Uterus (tissue), 4 donors: ENCODE data around the gene GAL. TPM values are rescaled to one million over a fixed set of nuclear protein-coding genes. Genes with fewer than 3 reads are reported as not detected.

ENCODE experiments used
- DNase-seq, 2 donors: peaks; one replicate each; pipeline ENCODE4 v3.0.0-alpha.2; 2019 to 2020
- H3K27ac ChIP-seq, 2 donors: fragments of 200-600 bp; sonication (generic); 1 replicate in 1 of 2; 2 replicates in 1 of 2; pipeline ENCODE4 v1.5.1; 2016 to 2018
- H3K27me3 ChIP-seq, 2 donors: fragments of 200-600 bp; sonication (generic); one replicate each; pipeline ENCODE4 v1.5.1; 2018 to 2019; ENCODE audit warnings: control low read depth in 1 of 2
- H3K36me3 ChIP-seq, 2 donors: fragments of 200-600 bp; sonication (generic); one replicate each; pipeline ENCODE4 v1.5.1; 2019; ENCODE audit warnings: control low read depth in 1 of 2
- H3K4me1 ChIP-seq, 2 donors: fragments of 200-600 bp; sonication (generic); one replicate each; pipeline ENCODE4 v1.5.1; 2018 to 2019; ENCODE audit warnings: control low read depth in 1 of 2
- H3K4me3 ChIP-seq, 2 donors: fragments of 200-600 bp; sonication (generic); 1 replicate in 1 of 2; 2 replicates in 1 of 2; pipeline ENCODE4 v1.5.1; 2018 to 2019; ENCODE audit warnings: mild to moderate bottlenecking in 1 of 2
- H3K9me3 ChIP-seq, 2 donors: fragments of 200-600 bp; sonication (generic); one replicate each; pipeline ENCODE4 v1.5.1; 2019; ENCODE audit warnings: control low read depth in 1 of 2
- POLR2A ChIP-seq, 2 donors: fragments of 450-650 bp; IDR thresholded peaks; one replicate each; pipeline ENCODE4 v1.6.1; 2016; ENCODE audit warnings: antibody characterized with exemption in 2 of 2, mild to moderate bottlenecking in 1 of 2, moderate library complexity in 1 of 2
- intact Hi-C: fragments of 100-400 bp; cut with DNase I; formaldehyde crosslinking; loops from one replicate; pipeline ENCODE4 v1.15.1; 2023; ENCODE audit warnings: low total_unique reads
- total RNA-seq, 4 donors: library from RNA; depleted of rRNA in 3 of 4; stranded (reverse); fragments of >200 nt in 3 of 4; gene quantifications; one replicate each; pipeline versions ENCODE4 v1.1.0 to v1.2.4, GENCODE V29; 2014 to 2023
- TF ChIP-seq, protein P1 (sequence below), 4 experiments: fragments of 200-600 bp in 2 of 4; fragments of 450-650 bp in 2 of 4; sonication (generic) in 2 of 4; IDR thresholded peaks; one replicate each; pipeline ENCODE4 v1.5.1; 2016 to 2019; ENCODE audit warnings: antibody characterized with exemption in 4 of 4, mild to moderate bottlenecking in 2 of 4, moderate library complexity in 1 of 4
- donor health status: DM: yes; HTN: yes; CAD: no.

The GAL gene
- total RNA-seq, 4 donors from 2014 or later, result 0.41 TPM; not detected in 3

DNA sequence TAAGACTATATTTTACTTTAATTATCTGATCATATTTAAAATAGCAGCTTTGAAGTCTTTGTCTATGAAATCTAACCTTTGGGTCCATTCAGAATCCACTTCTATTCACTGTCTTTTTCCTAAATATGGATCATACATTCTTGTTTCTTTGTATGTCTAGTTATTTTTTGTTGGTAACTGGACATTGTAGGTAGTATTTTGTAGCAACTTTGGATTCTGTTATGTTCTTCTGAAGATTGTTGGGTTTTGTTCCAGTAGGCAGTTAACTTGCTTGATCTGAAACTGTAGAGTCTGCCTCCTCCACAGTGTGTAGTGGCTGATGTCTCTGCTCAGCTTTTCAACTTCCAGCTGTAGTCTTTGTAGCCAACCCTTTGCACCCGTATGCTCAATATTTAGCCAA lies 37.5 kb upstream of the GAL start:
- Histone ChIP-seq H3K36me3 (no peaks in the 10 kb centered on the region), H3K4me3 (no peak overlapping the region), H3K4me1 (no peaks in the 10 kb centered on the region), H3K27ac (no peak overlapping the region), H3K27me3 (no peaks in the 10 kb centered on the region), H3K9me3 (peaks cover 0 to 17% of the 10 kb centered on the region in 2 donors)
- no peak for DNase-seq
- TF ChIP-seq, protein P1, sequence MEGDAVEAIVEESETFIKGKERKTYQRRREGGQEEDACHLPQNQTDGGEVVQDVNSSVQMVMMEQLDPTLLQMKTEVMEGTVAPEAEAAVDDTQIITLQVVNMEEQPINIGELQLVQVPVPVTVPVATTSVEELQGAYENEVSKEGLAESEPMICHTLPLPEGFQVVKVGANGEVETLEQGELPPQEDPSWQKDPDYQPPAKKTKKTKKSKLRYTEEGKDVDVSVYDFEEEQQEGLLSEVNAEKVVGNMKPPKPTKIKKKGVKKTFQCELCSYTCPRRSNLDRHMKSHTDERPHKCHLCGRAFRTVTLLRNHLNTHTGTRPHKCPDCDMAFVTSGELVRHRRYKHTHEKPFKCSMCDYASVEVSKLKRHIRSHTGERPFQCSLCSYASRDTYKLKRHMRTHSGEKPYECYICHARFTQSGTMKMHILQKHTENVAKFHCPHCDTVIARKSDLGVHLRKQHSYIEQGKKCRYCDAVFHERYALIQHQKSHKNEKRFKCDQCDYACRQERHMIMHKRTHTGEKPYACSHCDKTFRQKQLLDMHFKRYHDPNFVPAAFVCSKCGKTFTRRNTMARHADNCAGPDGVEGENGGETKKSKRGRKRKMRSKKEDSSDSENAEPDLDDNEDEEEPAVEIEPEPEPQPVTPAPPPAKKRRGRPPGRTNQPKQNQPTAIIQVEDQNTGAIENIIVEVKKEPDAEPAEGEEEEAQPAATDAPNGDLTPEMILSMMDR (IDR thresholded peaks at IDR 0.05), result no peak
- no peak for TF ChIP-seq POLR2A (IDR thresholded peaks at IDR 0.05)
- intact Hi-C loops, result no loop called here

DNA sequence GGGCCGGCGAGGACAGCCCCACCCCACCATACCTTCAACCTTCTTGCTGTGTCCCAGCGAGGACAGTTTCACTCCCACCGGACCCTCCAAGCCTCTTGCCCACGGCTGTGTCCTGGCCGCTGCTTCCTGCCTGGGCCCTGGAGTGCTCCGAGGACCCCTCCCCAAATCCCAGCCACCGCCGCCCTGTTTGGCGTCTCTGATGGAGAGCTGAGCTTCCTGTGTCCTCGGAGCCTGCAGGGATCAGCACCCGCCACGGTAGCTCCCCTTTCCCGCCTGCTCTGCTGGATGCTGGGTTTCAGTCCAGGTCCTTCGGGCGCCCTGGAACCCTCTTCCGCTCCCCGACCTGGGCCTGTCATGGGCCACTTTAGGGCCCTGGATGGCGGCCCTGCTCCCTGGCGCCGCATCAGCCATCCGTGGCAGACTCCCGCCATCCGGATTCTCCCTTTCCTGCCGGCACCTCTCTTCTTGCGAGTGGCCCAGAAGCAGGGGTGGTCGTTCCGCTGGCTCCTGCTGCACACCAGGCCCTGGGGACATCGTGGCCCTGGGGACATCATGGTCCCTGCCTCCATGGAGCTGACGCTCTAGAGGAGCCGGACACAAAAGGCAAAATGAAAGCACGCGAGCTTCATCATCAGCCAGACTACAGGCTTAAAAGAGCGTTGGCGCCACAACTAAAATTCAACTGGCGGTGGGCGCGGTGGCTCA lies 34.3 kb upstream of the GAL start:
- H3K4me3 ChIP-seq, result no peak overlapping the region
- intact Hi-C loops, result no loop called here
- no peak for DNase-seq
- no peaks in the 10 kb centered on the region for H3K27me3 ChIP-seq
- TF ChIP-seq POLR2A (IDR thresholded peaks at IDR 0.05), result no peak
- TF ChIP-seq, protein P1 (IDR thresholded peaks at IDR 0.05), result no peak
- no peak overlapping the region for H3K27ac ChIP-seq
- no peaks in the 10 kb centered on the region for H3K4me1 ChIP-seq
- peaks cover 0 to 17% of the 10 kb centered on the region in 2 donors for H3K9me3 ChIP-seq
- no peaks in the 10 kb centered on the region for H3K36me3 ChIP-seq

DNA sequence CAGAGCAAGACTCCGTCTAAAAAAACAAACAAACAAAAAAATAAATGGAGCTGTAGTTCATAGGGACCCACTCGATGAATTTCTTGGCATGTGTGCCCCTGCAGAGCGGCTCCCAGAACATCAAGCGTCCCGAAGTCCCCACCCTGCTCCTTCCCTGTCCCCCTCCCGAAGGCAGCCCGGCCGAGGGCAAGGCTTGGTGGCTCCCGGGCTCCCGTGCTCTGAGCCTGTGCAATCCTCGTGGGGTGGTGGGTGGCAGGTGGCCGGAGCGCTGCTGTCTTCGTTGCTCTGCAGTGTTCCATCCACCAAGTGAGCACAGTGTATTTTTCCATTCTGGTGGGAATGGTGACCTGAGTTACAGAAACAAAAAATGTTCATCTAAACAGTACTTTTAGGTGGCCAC lies 33.5 kb upstream of the GAL start:
- Histone ChIP-seq H3K9me3 (peaks cover 0 to 17% of the 10 kb centered on the region in 2 donors), H3K36me3 (no peaks in the 10 kb centered on the region), H3K27me3 (no peaks in the 10 kb centered on the region), H3K4me1 (no peaks in the 10 kb centered on the region), H3K27ac (no peak overlapping the region), H3K4me3 (no peak overlapping the region)
- DNase-seq, result no peak
- intact Hi-C loops, result no loop called here
- TF ChIP-seq POLR2A (IDR thresholded peaks at IDR 0.05), result no peak
- TF ChIP-seq, protein P1 (IDR thresholded peaks at IDR 0.05), result no peak

DNA sequence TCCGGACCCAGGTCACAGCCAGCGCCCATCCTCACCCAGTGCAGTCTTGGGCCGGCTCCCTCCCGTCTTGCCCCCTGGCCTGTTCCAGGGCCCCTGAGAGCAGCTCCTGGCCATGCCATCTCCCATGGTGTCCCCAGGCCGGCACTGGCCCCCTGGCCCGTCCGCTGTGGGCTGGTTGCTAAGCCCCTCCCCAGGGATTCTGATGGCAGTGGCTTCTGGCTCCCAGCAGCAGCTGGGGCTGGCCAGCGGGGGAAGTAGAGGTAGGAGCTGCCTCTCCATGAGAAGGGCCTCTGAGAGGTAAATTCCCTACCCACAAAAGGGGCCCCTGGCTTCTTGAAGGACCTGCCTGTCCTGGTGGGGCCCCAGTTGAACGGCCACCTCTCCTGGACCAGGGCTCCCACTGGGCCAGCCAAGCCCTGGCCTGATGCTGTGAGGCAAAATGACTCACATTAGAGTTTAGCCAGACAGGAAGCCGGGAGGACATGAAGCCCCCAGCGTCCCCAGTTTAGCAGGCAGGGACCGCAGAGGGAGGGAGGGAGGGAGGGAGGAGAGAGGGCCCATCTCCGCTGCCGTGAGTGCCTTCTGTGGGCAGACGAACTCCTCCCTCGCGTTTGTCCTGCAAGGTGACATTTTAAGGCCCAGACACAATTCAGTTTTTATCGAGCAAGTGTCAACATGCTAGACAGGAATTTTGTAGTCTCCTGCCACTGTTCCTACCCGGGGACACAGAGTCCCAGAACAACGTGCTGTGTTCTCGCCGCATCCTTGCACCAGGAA lies 32.9 kb upstream of the GAL start:
- Histone ChIP-seq H3K4me1 (no peaks in the 10 kb centered on the region), H3K36me3 (no peaks in the 10 kb centered on the region), H3K9me3 (peaks cover 0 to 12% of the 10 kb centered on the region in 2 donors), H3K27ac (no peak overlapping the region), H3K27me3 (no peaks in the 10 kb centered on the region), H3K4me3 (no peak overlapping the region)
- intact Hi-C loops, result no loop called here
- no peak for DNase-seq
- no peak for TF ChIP-seq POLR2A (IDR thresholded peaks at IDR 0.05)
- TF ChIP-seq, protein P1 (IDR thresholded peaks at IDR 0.05), result no peak
